22Rv1 (cell line): Measurements from ENCODE around the gene ENDOD1.

ENCODE experiments used
- H3K27ac ChIP-seq: fragments of 450-650 bp; 2 replicates; pipeline ENCODE4 v1.5.1; 2017
- CTCF ChIP-seq: fragments of 450-650 bp; IDR thresholded peaks from 2 replicates; pipeline ENCODE4 v1.5.1; 2017; ENCODE audit warnings: mild to moderate bottlenecking
- ZFX ChIP-seq: fragments of 450-650 bp; IDR thresholded peaks from 2 replicates; pipeline ENCODE4 v1.6.1; 2017; ENCODE audit warnings: antibody characterized with exemption, borderline replicate concordance

Gene ENDOD1

DNA sequence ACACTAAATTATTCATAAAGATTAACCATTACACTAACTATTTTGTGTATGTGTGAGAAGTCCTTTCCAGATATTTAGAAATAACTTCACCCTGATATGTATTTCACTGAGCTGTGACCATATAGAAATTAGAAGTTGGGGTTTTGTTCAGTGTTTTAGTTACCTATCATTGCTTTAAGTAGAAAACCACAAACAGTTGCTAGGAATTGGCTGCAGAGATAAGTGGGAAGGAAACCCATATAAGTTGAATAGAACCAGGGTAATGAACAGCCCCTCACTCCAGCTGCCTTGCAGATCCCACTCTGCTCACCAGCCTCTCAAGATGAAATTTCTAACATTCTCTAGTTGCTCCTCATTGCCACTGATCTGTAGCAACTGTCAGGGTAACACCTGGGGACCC is 12.7 kb upstream of the ENDOD1 start:
- H3K27ac ChIP-seq, result no peak overlapping the region

DNA sequence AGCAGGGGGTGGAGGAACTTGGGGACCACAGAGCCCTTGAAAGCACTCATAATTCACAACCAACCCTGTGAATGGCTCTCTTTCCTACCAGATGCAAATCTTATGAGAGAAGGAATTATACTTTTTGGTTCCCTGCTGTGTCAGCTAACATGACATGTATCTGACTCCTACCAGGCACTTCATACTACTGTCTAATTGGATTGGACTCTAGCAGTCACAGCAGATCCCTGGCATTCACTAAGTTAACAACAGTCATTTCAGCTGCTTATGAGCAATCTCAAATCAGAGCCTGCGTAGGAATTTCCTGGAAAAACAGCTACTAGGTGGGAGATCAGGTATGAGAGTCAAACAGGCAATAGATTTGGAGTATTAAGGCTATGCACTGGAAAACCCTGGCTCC is 11.1 kb upstream of the ENDOD1 start:
- H3K27ac ChIP-seq, result no peak overlapping the region
- TF ChIP-seq CTCF (no peak), ZFX (no peak)

More for the DNA sequence above, 12.7 kb upstream of the ENDOD1 start:
- TF ChIP-seq CTCF (no peak), ZFX (no peak)

GRCh38 chr11:95081010-95081409 is 8.6 kb upstream of the ENDOD1 start:
- no peak overlapping the region for H3K27ac ChIP-seq

GRCh38 chr11:95081412-95081811 is 8.2 kb upstream of the ENDOD1 start:
- TF ChIP-seq CTCF, result no peak
- TF ChIP-seq ZFX, result no peak
- no peak overlapping the region for H3K27ac ChIP-seq

More at GRCh38 chr11:95081010-95081409, 8.6 kb upstream of the ENDOD1 start:
- TF ChIP-seq ZFX (no peak), CTCF (no peak)

- TF ChIP-seq CTCF, result no peak
- TF ChIP-seq ZFX, result no peak
- H3K27ac ChIP-seq, result no peak overlapping the region
Measured at GRCh38 chr11:95082576-95083001, 7.1 kb upstream of the ENDOD1 start.

GRCh38 chr11:95084509-95084908 is 5.1 kb upstream of the ENDOD1 start:
- no peak overlapping the region for H3K27ac ChIP-seq
- no peak for TF ChIP-seq CTCF
- no peak for TF ChIP-seq ZFX

- H3K27ac ChIP-seq, result no peak overlapping the region
- TF ChIP-seq CTCF, result no peak
Measured at GRCh38 chr11:95085117-95085816, 4.4 kb upstream of the ENDOD1 start.
